PFSK-1 (cell line): ENCODE measurements around the gene TGM6.

Experiments
- FOXP2 ChIP-seq: optimal IDR thresholded peaks from 2 replicates; pipeline ENCODE3; 2011; ENCODE audit warnings: borderline replicate concordance, control low read depth, inconsistent platforms; ENCODE audit not compliant: insufficient read depth; ENCODE audit errors: extremely low read length, extremely low read depth
- POLR2AphosphoS5 ChIP-seq: IDR thresholded peaks from 2 replicates; pipeline ENCODE4 v1.6.1; 2012; ENCODE audit warnings: low read depth, mild to moderate bottlenecking, control low read depth, low read length, moderate library complexity
- REST ChIP-seq, 2 experiments: IDR thresholded peaks; 2 replicates each; pipeline versions ENCODE4 v1.6.1 to v1.8.0; 2011 to 2012; ENCODE audit warnings: low read depth in 2 of 2, low read length in 2 of 2, control low read depth in 1 of 2, inconsistent platforms in 1 of 2, mild to moderate bottlenecking in 1 of 2, moderate library complexity in 1 of 2; ENCODE audit not compliant: insufficient read depth in 1 of 2
- SIN3A ChIP-seq: IDR thresholded peaks from 2 replicates; pipeline ENCODE4 v1.6.1; 2012; ENCODE audit warnings: mild to moderate bottlenecking, low read length, moderate library complexity, borderline replicate concordance; ENCODE audit not compliant: insufficient read depth
- TAF1 ChIP-seq: IDR thresholded peaks from 2 replicates; pipeline ENCODE4 v1.6.1; 2012; ENCODE audit warnings: low read length, control low read depth, borderline replicate concordance; ENCODE audit not compliant: insufficient read depth

TGM6 gene

GRCh38 chr20:2463616-2464365 is 83.1 kb downstream of the TGM6 start:
- TF ChIP-seq POLR2AphosphoS5: 0 out of 2 replicates have a peak, but pooled peaks have one; percentile 7
- TF ChIP-seq FOXP2: no peak
- no peak for TF ChIP-seq REST (IDR thresholded peaks at IDR 0.05; ENCODE audit: insufficient read depth in 1 of 2, low read depth in 2 of 2, low read length in 2 of 2)

DNA sequence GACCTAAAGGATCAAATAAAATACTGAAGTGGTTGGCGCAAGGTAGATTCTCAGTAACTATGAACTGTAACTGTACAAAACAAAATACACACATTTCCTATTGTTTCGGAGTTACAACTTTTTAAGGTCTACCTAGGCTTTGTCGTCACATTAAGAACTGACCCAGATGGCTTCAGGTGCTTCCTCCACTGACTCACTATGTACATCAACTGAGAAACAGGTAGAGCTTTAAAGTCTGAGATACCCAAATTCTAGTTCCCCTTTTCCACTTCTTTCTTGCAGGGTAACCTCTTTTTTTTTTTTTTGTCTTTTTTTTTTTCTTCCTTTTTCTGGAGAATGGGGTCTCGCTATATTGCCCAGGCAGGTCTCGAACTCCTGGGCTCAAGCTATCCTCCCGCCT is 84.4 kb downstream of the TGM6 start:
- TF ChIP-seq REST (IDR thresholded peaks at IDR 0.05; ENCODE audit: insufficient read depth in 1 of 2, low read depth in 2 of 2, low read length in 2 of 2) (no peak), TAF1 (no peak), SIN3A (no peak), FOXP2 (no peak), POLR2AphosphoS5 (no peak; the same call in 1 of the 2 replicates)

GRCh38 chr20:2467412-2467811 is 86.7 kb downstream of the TGM6 start:
- TF ChIP-seq SIN3A (no peak), TAF1 (no peak), FOXP2 (no peak)

- TF ChIP-seq FOXP2 (no peak), TAF1 (no peak), REST (IDR thresholded peaks at IDR 0.05; ENCODE audit: insufficient read depth in 1 of 2, low read depth in 2 of 2, low read length in 2 of 2) (no peak), SIN3A (no peak), POLR2AphosphoS5 (no peak)
Observed at GRCh38 chr20:2468581-2469407, 88.1 kb downstream of the TGM6 start.

DNA sequence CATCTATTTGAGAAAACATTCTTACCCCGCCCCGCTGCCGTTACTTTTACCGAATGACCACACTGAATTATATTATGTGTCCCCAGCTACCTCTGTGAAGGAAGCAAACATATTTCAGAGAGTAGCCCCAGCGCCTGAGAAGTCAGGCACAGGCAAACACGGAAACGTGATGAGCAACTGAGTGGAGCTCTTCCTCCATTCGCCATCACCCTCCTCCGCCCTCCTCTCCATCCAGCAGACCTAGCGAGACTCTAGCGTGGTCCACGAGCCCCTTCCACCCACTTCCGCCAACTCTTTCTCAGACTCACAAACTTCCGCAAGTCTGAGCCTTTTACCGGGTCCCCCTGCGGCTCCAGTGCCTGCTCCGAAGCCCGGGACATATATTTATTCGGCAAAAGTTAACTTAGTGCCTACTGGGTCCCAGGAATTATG is 89.3 kb downstream of the TGM6 start:
- TF ChIP-seq POLR2AphosphoS5: no peak
- TF ChIP-seq TAF1: no peak
